Colonic mucosa (tissue), 4 donors: ENCODE data around the gene NCKAP5. TPM values are rescaled to one million over a fixed set of nuclear protein-coding genes. Genes with fewer than 3 reads are reported as not detected.

Experiments used
- DNase-seq: peaks from one replicate; pipeline ENCODE4 v3.0.0-alpha.2; 2020
- H3K27ac ChIP-seq: fragments of 200-600 bp; one replicate; pipeline ENCODE4 v1.8.0; 2021
- H3K27me3 ChIP-seq: fragments of 200-600 bp; one replicate; pipeline ENCODE4 v1.8.0; 2021
- H3K36me3 ChIP-seq: fragments of 200-600 bp; one replicate; pipeline ENCODE4 v1.8.0; 2021
- H3K4me1 ChIP-seq: fragments of 200-600 bp; one replicate; pipeline ENCODE4 v1.8.0; 2021; ENCODE audit warnings: mild to moderate bottlenecking
- H3K4me3 ChIP-seq: fragments of 200-600 bp; one replicate; pipeline ENCODE4 v1.8.0; 2021
- H3K9ac ChIP-seq, 2 donors: one replicate each; pipeline ENCODE4 v1.7.0; 2013; ENCODE audit warnings: control low read depth in 2 of 2, low read depth in 2 of 2, low read length in 2 of 2
- H3K9me3 ChIP-seq: fragments of 200-600 bp; one replicate; pipeline ENCODE4 v1.8.0; 2021
- CTCF ChIP-seq: fragments of 200-600 bp; IDR thresholded peaks from one replicate; pipeline ENCODE4 v1.8.0; 2022; ENCODE audit warnings: antibody characterized with exemption, mild to moderate bottlenecking
- intact Hi-C: fragments of 100-400 bp; cut with DNase I; formaldehyde crosslinking; loops from one replicate; pipeline ENCODE4 v1.14.1; 2022
- total RNA-seq, 2 donors: library from RNA; stranded (reverse); fragmentation: NEBNext Ultra II Directional in 1 of 2; extraction: Animal tissue kit (Norgen Biotek cat#: 25700) in 1 of 2; gene quantifications; one replicate each; pipeline ENCODE4 v1.2.1, GENCODE V29; 2021
- donor health status: healthy.
- donor health status: DM: no; HTN: no; CAD: no.
- donor health status: DM: no; HTN: no; CAD: no.

Gene NCKAP5
- total RNA-seq, 2 donors from 2014 or later: 2.9 to 3.7 TPM

DNA sequence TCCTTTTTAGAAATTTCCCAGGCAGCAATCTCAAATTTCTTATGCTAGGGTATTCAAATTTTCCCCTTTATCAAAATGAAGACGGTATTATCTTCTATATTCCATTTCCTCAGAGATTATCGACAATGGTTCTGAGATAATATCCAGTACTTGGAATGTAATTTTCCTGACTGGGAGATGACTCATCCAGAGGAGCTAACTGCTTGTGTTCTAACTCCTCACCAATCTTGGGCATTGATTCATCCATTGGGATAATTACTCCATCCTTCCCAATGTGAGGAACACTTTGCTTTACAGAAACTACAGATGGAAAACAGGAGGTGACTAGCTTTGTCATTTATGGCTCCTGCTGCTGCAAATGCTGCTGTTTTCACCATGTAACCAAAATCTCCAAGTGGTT lies 658.8 kb downstream of the NCKAP5 start:
- Histone ChIP-seq H3K36me3 (no peaks in the 10 kb centered on the region), H3K4me3 (no peak overlapping the region), H3K9ac (no peak overlapping the region), H3K27me3 (no peaks in the 10 kb centered on the region), H3K9me3 (no peaks in the 10 kb centered on the region), H3K27ac (no peak overlapping the region), H3K4me1 (no peaks in the 10 kb centered on the region)
- TF ChIP-seq CTCF: no peak
- intact Hi-C loops: no loop called here
- no peak for DNase-seq

- no peak for TF ChIP-seq CTCF
- Histone ChIP-seq H3K27ac (no peak overlapping the region), H3K36me3 (no peaks in the 10 kb centered on the region), H3K4me3 (no peak overlapping the region), H3K9me3 (no peaks in the 10 kb centered on the region), H3K4me1 (no peaks in the 10 kb centered on the region), H3K27me3 (no peaks in the 10 kb centered on the region), H3K9ac (no peak overlapping the region)
- intact Hi-C loops: no loop called here
- DNase-seq: no peak
Observed at GRCh38 chr2:132904142-132904842, 664.0 kb downstream of the NCKAP5 start.

GRCh38 chr2:132902626-132903025 lies 665.6 kb downstream of the NCKAP5 start:
- intact Hi-C loops: no loop called here
- DNase-seq: no peak
- Histone ChIP-seq H3K9me3 (no peaks in the 10 kb centered on the region), H3K36me3 (no peaks in the 10 kb centered on the region), H3K9ac (no peak overlapping the region), H3K4me3 (no peak overlapping the region), H3K4me1 (no peaks in the 10 kb centered on the region), H3K27me3 (no peaks in the 10 kb centered on the region), H3K27ac (no peak overlapping the region)
- no peak for TF ChIP-seq CTCF

GRCh38 chr2:132901661-132902060 lies 666.6 kb downstream of the NCKAP5 start:
- Histone ChIP-seq H3K36me3 (no peaks in the 10 kb centered on the region), H3K9ac (no peak overlapping the region), H3K27ac (no peak overlapping the region), H3K4me3 (no peak overlapping the region), H3K9me3 (no peaks in the 10 kb centered on the region), H3K4me1 (no peaks in the 10 kb centered on the region), H3K27me3 (no peaks in the 10 kb centered on the region)
- TF ChIP-seq CTCF: no peak
- DNase-seq: no peak
- intact Hi-C loops: no loop called here

- H3K9me3 ChIP-seq: no peaks in the 10 kb centered on the region
- no peaks in the 10 kb centered on the region for H3K27me3 ChIP-seq
- H3K4me1 ChIP-seq: no peaks in the 10 kb centered on the region
- no peak overlapping the region for H3K27ac ChIP-seq
- no peak overlapping the region for H3K4me3 ChIP-seq
- DNase-seq: no peak
- no peaks in the 10 kb centered on the region for H3K36me3 ChIP-seq
- intact Hi-C loops: no loop called here
- no peak overlapping the region for H3K9ac ChIP-seq
- no peak for TF ChIP-seq CTCF
Observed at GRCh38 chr2:132897111-132897510, 671.2 kb downstream of the NCKAP5 start.
